Transverse colon (tissue), 4 donors: ENCODE results near the gene LRRC73.

ENCODE experiments used
- POLR2A ChIP-seq: fragments of 450-650 bp; IDR thresholded peaks from one replicate; pipeline ENCODE4 v1.6.1; 2016; ENCODE audit warnings: antibody characterized with exemption, mild to moderate bottlenecking, moderate library complexity
- POLR2AphosphoS5 ChIP-seq, 3 donors: sonication (generic); formaldehyde crosslinking; IDR thresholded peaks; one replicate each; pipeline ENCODE4 v1.6.1; 2016; ENCODE audit warnings: antibody characterized with exemption in 3 of 3
- TF ChIP-seq, protein P1 (sequence below), 5 experiments: fragments of 200-600 bp in 3 of 5; fragments of 450-650 bp in 2 of 5; sonication (generic) in 3 of 5; IDR thresholded peaks; 1 replicate in 2 of 5; 2 replicates in 3 of 5; pipeline ENCODE4 v1.5.1; 2016 to 2017; ENCODE audit warnings: antibody characterized with exemption in 5 of 5, inconsistent platforms in 3 of 5, mild to moderate bottlenecking in 2 of 5, moderate library complexity in 1 of 5

DNA sequence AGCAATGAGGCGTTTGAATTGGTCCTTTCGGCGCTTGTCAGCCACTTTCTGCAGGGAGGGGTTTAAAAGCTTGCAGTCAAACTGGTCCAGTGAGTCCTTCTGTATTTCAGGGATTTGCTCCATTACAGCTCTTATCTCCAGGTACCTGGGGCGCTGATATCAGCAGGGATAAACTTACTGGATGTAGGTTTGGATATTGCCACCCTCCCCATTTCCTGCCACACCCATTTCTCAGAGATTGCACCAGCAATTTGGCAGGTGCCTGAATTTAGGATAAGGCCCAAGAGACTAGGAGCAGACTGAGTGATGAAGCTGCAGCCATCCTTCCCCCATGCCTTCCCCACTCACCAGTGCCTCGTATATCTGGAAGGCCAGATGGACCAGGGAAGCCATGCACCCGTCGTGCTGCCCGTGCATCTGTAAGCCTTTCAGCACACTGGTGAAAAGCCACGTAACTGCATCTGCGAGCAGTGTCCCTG lies 14.4 kb upstream of the LRRC73 start:
- TF ChIP-seq POLR2A (no peak), POLR2AphosphoS5 (IDR thresholded peaks at IDR 0.05) (no peak)
- TF ChIP-seq, protein P1, sequence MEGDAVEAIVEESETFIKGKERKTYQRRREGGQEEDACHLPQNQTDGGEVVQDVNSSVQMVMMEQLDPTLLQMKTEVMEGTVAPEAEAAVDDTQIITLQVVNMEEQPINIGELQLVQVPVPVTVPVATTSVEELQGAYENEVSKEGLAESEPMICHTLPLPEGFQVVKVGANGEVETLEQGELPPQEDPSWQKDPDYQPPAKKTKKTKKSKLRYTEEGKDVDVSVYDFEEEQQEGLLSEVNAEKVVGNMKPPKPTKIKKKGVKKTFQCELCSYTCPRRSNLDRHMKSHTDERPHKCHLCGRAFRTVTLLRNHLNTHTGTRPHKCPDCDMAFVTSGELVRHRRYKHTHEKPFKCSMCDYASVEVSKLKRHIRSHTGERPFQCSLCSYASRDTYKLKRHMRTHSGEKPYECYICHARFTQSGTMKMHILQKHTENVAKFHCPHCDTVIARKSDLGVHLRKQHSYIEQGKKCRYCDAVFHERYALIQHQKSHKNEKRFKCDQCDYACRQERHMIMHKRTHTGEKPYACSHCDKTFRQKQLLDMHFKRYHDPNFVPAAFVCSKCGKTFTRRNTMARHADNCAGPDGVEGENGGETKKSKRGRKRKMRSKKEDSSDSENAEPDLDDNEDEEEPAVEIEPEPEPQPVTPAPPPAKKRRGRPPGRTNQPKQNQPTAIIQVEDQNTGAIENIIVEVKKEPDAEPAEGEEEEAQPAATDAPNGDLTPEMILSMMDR (IDR thresholded peaks at IDR 0.05): no peak
